ENCODE data around the gene C3orf18. TPM values are rescaled to one million over a fixed set of nuclear protein-coding genes. Genes with fewer than 3 reads are reported as not detected.

C3orf18 gene
- polyA plus RNA-seq, 1 donor (not counting 4 experiments of a cell fraction or from before 2014, with no cell fraction given) = 1.4 TPM

DNA sequence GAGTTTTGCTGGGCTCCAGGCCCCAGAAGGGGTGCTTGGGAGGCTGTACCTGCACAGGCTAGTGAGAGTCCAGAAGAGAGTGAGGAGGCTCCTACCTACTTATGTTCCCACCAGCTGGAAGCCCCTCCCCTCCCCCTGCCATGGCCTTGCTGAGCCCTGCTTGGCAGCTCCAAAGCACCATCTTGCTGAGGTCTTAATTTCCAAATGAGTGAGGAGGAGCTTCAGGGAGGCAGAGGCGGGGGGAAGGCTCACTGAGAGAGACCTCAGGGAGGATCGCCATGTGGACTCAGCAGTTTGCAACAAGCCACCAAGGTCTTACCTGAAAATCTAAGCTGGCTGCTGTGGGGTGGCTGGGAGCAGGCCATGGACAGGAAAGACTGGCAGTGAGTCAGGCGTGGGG, 55.4 kb downstream of the C3orf18 start:
- Histone ChIP-seq H3K79me2 (ENCODE audit: control insufficient read depth, insufficient read depth, low read length) (no peaks in the 10 kb centered on the region), H3K27ac (ENCODE audit: control insufficient read depth, insufficient read depth, low read length) (no peak overlapping the region), H3K9ac (ENCODE audit: control insufficient read depth, extremely low read depth, insufficient read depth, low read length) (no peak overlapping the region), H3K9me3 (ENCODE audit: control insufficient read depth, low read depth, low read length) (no peaks in the 10 kb centered on the region), H3K36me3 (ENCODE audit: control insufficient read depth in 2 of 2, extremely low read depth in 1 of 2, insufficient read depth in 2 of 2, low read length in 2 of 2) (no peaks in the 10 kb centered on the region), H2AFZ (ENCODE audit: control insufficient read depth, low read length) (no peak overlapping the region), H3K4me2 (ENCODE audit: control insufficient read depth, extremely low read depth, insufficient read depth, low read depth, low read length) (no peak overlapping the region), H4K20me1 (ENCODE audit: control insufficient read depth, extremely low read depth, insufficient read depth, low read length) (no peaks in the 10 kb centered on the region), H3K9me1 (ENCODE audit: control insufficient read depth, extremely low read depth, insufficient read depth, low read length) (no peaks in the 10 kb centered on the region), H3K4me1 (ENCODE audit: control insufficient read depth, extremely low read depth, insufficient read depth, low read length) (no peaks in the 10 kb centered on the region), H3K27me3 (ENCODE audit: control insufficient read depth, extremely low read depth, insufficient read depth, low read length) (peaks cover 42% of the 10 kb centered on the region), H3K4me3 (ENCODE audit: control insufficient read depth in 2 of 3, extremely low read depth in 1 of 3, insufficient read depth in 2 of 3, low read depth in 1 of 3, low read length in 3 of 3) (no peak overlapping the region)
- DNase-seq (ENCODE audit: low read depth, low spot score) = no peak
- dilution Hi-C loops (cut with MboI; ENCODE audit: extremely low pct_ligation_motif_present, low sequenced_read_pairs) = no loop called here
- no peak for FAIRE-seq
- TF ChIP-seq, protein P1, sequence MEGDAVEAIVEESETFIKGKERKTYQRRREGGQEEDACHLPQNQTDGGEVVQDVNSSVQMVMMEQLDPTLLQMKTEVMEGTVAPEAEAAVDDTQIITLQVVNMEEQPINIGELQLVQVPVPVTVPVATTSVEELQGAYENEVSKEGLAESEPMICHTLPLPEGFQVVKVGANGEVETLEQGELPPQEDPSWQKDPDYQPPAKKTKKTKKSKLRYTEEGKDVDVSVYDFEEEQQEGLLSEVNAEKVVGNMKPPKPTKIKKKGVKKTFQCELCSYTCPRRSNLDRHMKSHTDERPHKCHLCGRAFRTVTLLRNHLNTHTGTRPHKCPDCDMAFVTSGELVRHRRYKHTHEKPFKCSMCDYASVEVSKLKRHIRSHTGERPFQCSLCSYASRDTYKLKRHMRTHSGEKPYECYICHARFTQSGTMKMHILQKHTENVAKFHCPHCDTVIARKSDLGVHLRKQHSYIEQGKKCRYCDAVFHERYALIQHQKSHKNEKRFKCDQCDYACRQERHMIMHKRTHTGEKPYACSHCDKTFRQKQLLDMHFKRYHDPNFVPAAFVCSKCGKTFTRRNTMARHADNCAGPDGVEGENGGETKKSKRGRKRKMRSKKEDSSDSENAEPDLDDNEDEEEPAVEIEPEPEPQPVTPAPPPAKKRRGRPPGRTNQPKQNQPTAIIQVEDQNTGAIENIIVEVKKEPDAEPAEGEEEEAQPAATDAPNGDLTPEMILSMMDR (optimal IDR thresholded peaks at IDR 0.05 in 1 of 3, IDR thresholded peaks at IDR 0.05 in 1 of 3, conservative IDR thresholded peaks at IDR 0.05 in 1 of 3; ENCODE audit: extremely low read depth in 1 of 3, insufficient read depth in 2 of 3, low read length in 3 of 3) = no peak
- TF ChIP-seq EZH2 (IDR thresholded peaks at IDR 0.05; ENCODE audit: low read length) = no peak

DNA sequence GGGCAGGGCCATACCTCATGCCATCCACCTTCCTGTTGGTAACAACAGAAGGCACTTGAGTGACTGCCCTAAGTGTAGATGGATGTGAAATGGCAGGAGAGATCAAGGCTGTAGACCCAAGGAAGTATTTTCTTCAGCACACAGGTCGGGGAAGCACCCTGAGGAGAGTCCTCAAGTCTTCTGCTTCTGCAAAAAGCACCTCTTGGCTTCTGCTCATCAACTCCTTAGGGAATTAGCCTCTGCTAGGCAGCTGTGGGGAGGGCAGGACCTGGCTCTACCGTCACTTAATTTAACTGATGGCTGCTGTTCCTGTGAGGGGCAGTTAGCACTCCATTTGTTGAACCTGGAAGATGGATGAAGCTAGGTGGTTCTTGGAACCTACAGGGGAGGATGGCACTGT, 57.2 kb downstream of the C3orf18 start:
- no peak overlapping the region for H2AFZ ChIP-seq (ENCODE audit: control insufficient read depth, low read length)
- H3K9me1 ChIP-seq (ENCODE audit: control insufficient read depth, extremely low read depth, insufficient read depth, low read length) = no peaks in the 10 kb centered on the region
- no peaks in the 10 kb centered on the region for H4K20me1 ChIP-seq (ENCODE audit: control insufficient read depth, extremely low read depth, insufficient read depth, low read length)
- no peak overlapping the region for H3K4me2 ChIP-seq (ENCODE audit: control insufficient read depth, extremely low read depth, insufficient read depth, low read depth, low read length)
- H3K9ac ChIP-seq (ENCODE audit: control insufficient read depth, extremely low read depth, insufficient read depth, low read length) = no peak overlapping the region
- DNase-seq (ENCODE audit: low read depth, low spot score) (no peak), FAIRE-seq (no peak)
- no peaks in the 10 kb centered on the region for H3K9me3 ChIP-seq (ENCODE audit: control insufficient read depth, low read depth, low read length)
- H3K4me1 ChIP-seq (ENCODE audit: control insufficient read depth, extremely low read depth, insufficient read depth, low read length) = no peaks in the 10 kb centered on the region
- dilution Hi-C loops (cut with MboI; ENCODE audit: extremely low pct_ligation_motif_present, low sequenced_read_pairs) = no loop called here
- H3K79me2 ChIP-seq (ENCODE audit: control insufficient read depth, insufficient read depth, low read length) = no peaks in the 10 kb centered on the region
- no peaks in the 10 kb centered on the region for H3K36me3 ChIP-seq (ENCODE audit: control insufficient read depth in 2 of 2, extremely low read depth in 1 of 2, insufficient read depth in 2 of 2, low read length in 2 of 2)
- no peak overlapping the region for H3K27ac ChIP-seq (ENCODE audit: control insufficient read depth, insufficient read depth, low read length)
- H3K4me3 ChIP-seq (ENCODE audit: control insufficient read depth in 2 of 3, extremely low read depth in 1 of 3, insufficient read depth in 2 of 3, low read depth in 1 of 3, low read length in 3 of 3) = no peak overlapping the region
- peaks cover 26% of the 10 kb centered on the region for H3K27me3 ChIP-seq (ENCODE audit: control insufficient read depth, extremely low read depth, insufficient read depth, low read length)
- TF ChIP-seq EZH2 (IDR thresholded peaks at IDR 0.05; ENCODE audit: low read length) = no peak
- TF ChIP-seq, protein P1 (optimal IDR thresholded peaks at IDR 0.05 in 1 of 3, IDR thresholded peaks at IDR 0.05 in 1 of 3, conservative IDR thresholded peaks at IDR 0.05 in 1 of 3; ENCODE audit: extremely low read depth in 1 of 3, insufficient read depth in 2 of 3, low read length in 3 of 3) = no peak

Measured in keratinocyte (primary cell).